HG02840 (cell line): Measurements from ENCODE around the gene CAPZB.

Experiments used
- ATAC-seq: cut with Tn5 transposase; IDR thresholded peaks from one replicate; pipeline ENCODE4 v1.9.1; 2021; ENCODE audit warnings: mild to moderate bottlenecking, moderate library complexity, moderate number of reproducible peaks; ENCODE audit not compliant: unreplicated experiment, low FRiP score

CAPZB gene

DNA sequence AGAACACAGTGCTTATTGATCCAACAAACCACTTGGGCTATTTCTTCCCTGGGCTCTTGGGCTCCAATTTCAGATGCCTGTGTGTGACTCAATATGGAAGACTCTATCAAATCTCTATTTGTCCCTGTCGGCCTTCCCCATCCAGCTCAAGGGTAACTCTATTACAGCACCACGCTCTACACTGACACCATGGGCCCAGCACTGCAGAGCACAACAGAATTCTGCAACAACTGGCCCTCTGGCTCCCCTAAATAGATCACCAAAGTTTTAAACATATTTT lies 51.7 kb downstream of the CAPZB start:
- ATAC-seq: no peak

DNA sequence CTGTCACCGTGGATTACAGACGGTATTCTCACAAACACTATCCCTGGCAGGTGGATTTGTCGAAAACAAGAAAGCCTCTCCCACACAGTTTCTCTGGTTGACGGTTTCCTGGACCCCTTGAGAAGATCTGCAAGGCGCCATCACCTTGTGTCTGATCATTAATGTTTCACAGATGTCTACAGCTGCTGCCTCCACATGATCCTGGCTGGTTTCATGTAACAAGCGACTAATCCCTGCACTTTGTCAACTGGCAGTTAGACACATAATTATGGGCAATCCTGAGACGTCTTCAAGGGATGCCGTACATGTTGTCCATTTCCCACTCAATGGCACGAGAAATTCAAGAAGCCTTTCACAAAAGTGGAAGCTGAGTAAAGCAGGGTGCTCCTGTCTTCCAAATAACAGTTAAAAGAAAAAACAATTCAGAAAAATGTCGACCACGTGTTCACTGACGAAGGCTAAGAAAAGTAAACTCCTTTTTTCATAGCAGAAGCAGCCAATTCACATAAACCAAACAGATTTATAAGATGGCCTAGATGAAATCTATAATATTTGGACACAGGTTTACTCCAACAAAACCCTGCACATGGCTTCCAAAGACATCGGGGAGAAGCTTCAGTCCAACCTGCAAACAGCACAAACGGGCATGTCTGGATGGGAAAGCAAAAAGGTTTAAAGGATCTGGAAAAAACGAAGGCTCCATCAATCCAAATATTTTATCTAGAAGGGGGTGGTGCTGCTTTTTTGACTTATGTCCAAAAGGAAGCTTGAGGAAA lies 52.2 kb downstream of the CAPZB start:
- ATAC-seq: no peak

DNA sequence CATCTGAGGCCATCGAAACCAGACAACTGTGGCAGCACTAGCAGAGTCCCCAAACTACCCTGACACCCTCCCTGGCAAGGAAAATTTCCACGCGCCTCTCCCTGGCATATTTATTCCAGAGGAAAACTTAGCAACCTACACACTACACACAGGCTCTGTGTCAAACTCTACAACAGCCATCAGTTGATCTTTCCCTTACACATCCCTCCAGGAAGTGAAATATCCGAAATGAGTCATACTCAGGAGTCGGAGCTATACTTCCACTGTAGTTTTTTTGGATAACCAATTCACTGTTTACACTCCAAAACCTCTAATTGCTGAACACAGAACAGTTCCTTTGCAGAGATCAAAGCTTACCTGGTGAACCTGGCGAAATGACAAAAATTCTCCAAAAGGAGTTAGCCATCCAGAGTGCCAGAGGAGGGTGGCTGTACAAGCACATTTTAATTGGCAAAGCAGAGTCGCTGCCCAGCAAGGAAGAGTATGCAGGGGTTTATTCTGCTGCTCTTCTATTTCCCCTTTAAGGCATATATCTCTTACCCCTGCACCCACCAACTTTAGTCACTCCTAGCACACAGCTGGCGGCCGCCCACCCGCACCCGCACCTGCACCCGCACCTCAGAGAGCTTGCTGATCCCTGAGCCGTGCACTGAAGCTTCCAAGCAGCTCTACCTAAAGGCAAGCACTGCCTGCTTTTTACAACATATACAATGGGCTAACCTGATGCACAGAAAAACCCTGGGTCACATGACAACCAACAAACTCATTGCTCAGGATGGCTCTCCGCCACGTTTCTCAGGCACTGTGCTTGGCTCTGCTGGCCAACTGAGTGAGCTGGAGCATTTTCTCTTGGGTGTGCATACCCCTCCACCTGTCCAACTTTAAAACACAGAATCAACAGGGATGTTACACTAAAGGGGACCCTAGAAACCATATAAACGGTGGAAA lies 54.9 kb downstream of the CAPZB start:
- no peak for ATAC-seq

DNA sequence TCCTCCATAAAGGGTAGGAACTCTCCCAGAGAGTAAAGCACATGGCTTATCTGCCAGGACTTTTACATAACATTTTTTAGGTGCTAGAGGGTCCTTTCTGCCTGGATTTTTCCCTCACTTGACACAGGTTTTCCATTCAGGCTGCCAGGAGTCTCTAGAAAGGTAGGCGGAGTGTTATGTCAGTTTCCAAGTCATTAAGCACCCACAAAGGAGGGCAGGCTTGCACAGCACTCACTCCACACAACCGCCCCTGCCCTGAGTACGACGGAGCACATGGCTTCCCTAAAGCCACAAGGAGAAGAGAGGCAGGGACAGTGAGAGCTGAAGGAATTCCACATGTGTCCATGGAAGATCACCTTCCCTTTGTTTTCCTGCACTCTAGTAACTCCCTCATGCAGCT lies 55.7 kb downstream of the CAPZB start:
- no peak for ATAC-seq

DNA sequence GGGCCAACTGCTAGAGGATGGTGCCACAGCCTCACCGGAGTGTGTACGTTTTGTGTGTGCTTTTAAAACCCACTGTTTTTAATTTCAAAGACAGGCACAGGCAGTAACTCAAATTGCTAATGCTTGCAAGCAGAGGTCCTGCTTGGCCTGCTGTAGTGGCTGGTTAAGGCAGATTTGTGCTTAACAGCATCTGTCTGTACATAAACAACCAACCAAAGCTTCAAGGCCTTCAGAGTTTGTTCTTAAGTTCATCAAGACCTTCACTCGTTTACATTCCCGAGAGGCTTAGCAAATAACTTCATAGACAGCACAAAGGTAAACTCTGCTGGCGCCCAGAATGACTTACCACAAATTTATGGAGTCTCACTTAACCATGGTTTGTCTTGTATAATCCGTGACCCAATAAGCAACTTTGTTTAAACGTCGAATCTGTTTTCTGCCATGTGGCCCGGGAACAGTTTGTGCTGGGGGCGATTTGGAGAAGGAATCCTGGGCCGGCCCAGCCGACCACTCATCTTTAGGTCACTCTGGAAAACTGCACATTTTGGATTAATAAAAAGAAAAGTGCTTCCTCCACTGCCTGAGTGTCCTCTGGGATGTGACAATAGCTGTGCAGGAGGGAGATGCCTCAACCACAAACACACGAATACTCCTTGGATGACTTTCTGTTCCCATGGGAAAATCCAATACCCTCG lies 58.1 kb downstream of the CAPZB start:
- no peak for ATAC-seq

DNA sequence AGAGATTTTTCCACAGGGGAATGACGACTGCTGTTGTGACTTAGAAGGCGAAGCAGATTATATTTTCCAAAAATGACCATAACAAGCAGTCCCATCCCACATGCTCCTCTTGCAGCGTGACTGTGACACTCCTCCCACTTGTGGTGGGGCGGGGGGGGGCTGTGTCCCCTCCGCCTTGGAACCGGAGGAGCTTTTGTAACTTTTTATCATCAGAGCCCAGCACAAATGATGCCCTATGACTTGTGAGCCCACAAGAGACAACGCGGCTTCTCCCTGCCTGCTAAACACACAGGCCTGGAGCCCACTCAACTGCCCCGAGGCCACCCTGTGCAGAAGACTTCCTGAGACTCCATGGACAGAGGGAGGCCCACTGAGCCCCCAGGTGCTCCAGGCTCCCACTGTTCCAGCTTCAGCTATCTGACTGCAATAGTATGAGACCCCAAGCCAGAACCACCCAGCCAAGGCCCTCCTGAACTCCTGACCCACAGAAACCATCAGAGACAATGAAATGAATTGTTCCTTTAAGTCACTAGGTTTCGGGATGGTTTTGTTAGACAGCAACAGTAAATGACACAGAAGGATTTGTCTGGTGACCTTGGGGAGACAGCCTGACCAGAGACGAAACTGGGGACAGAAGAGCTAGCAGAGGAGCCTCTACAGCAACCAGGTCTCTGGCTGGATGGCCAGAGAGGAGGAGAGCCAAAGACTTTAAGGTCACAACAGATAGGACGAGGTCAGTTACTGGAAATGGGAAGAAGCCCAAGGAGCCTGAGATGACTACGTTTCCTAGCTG lies 58.8 kb downstream of the CAPZB start:
- no peak for ATAC-seq

DNA sequence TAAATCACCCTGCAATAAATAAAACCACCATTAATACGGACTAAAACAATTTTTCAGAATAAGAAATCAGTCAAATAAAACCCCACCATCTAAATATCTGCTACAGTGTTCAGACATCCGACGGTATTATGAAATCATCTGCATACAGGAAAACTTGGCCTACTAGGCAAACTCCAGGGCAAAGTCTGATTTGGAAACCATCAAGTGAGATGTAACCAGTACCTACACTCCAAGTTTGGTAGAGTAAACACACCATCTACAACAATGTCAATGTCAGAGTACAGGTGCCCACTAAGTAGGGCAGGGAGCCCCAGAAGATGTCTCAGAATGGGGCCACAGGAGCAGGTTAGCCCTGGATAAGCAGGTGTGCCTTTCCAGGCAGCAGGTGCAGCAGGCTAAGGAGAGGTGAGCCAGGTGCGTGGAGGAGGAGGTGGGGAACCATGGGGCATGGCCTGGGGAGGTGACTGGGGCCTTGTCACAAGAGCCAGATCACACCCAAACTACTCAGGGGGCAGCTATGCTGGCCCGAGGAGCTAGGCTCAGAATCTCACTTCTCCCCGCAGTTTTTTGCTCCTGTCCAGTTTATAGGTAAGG lies 59.6 kb downstream of the CAPZB start:
- ATAC-seq: no peak

DNA sequence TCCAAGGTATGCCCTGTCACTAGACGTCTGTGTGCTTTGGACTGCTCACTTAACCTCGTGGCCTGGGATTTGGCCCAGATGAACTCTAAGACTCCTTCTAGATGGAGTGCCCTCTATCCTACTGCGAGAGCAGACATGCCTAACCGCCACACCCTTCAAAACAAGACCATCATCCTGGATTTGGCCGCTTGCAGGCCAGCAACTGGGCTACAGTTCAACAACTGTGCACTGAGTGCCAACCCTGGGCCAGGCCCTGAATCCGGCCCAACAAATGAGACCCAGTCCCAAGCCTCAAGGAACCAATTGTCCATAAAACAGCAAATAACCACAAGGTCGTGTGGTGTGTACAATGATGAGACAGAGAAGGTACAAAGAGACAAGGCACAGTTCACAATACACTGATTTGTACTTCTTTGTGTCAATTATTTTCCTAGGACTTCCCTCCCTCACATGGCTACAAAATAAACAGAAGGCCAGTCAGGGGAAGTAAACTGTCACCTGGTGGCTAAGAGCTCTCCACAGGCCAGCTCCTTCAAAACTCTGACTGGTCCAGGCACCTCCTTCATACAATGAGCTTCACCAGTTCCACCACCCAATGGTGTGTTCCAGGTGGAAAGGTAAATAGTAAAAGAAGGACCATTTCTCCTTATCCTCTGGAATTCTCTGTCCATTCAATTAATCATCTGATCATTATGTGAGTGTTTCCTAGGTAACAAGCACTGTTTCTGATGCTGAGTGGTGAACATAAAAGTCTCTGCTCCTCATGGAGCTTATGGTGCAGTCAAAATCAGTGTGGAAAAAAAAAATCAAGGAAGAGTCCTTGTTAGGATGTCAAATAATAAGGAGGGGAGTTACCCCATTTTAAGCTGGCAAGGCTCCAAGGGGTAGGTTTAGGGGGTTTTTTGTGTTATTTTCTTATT lies 60.4 kb downstream of the CAPZB start:
- ATAC-seq: no peak

DNA sequence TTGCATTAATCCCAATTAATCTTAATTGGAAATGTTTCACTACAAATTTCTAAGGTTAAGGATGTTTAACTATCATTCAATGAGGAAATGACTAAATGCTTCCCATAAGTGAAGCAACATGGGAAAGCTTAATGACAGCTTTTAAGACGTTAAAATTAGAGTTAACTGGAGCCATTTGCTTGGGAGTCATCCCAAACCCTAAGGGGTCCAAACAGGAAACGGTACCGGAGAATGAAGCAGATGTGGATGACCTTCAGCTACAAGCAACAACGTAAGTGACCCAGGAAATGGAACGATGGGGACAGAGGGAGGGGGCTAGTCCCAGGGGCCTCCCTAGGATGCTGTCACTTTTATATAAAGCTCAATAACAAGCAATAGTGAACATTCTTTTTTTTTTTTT lies 62.2 kb downstream of the CAPZB start:
- ATAC-seq: no peak

DNA sequence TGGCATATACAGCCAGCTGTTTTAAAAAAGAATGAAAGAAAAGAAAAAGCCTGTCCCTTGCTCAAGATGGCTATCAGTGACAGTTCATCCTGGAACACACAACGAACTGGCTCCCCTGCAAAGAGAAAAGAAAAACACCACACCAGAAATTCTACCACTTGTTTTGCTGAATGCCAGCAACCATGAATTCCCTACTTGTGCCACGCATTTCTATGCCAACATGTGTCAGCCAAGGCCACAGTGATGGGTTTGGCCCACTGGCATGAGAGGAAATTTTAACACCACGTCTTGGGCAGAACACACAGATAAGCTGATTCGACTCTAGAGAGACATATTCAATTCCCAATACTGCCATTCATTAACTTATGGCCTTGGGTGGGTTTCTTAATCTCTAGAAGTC lies 64.0 kb downstream of the CAPZB start:
- ATAC-seq: no peak

DNA sequence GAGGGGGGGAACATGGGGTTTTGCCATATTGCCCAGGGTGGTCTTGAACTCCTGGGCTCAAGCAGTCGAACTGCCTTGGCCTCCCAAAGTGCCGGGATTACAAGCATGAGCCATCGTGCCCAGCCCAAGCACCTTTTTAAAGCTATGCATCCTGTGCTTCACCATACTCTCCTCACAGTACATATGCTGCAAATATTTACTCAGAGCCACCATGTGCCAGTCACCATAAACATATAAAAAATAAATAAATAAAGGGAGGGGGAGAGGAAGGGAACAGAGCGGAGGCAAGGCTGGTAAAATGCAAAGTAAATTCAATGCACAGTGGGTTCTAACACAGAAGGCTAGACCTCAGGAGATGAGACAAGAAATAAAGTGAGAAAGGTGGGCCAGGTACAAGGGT lies 64.7 kb downstream of the CAPZB start:
- ATAC-seq: no peak

DNA sequence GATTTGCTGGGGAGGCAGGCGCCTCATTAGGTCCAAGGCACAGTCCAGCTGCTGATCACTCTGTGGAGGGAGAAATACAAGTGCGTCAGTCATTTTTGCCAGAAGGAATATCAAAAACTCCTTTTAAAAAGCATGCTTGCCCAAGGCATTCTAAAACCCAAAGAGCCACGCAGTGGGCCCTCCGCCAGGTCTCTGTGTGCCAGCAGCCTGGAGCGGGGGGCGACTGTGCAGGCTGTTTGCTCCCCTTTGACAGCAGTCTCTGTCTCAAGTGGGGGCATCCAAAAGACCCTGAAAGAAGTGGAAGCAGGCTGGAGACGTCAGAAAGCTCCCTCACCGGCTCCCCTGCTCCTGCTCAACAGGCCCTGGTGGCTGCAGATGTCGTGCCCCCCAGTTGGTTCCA lies 65.6 kb downstream of the CAPZB start:
- ATAC-seq: no peak

DNA sequence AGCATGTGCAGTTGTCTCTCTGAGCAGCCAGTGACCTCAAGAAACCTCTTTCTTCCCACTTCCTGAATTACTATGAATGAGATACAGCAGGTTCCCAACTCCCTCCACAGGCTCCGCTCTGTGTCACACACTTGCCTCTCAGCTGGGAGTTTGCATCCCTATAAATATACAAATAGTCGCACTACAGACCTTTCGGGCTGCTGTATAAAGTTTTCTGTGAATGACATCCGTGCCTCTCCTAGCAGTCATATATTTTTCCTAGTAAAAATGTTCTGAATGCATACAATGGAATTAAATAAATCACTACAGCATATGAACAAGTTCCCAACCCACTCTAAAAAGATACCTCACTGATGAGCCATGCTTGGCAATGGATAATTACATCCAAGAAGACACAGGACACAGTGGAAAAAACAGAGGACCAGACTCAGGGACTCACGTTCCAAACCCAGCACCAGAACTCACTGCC lies 66.8 kb downstream of the CAPZB start:
- ATAC-seq: no peak

DNA sequence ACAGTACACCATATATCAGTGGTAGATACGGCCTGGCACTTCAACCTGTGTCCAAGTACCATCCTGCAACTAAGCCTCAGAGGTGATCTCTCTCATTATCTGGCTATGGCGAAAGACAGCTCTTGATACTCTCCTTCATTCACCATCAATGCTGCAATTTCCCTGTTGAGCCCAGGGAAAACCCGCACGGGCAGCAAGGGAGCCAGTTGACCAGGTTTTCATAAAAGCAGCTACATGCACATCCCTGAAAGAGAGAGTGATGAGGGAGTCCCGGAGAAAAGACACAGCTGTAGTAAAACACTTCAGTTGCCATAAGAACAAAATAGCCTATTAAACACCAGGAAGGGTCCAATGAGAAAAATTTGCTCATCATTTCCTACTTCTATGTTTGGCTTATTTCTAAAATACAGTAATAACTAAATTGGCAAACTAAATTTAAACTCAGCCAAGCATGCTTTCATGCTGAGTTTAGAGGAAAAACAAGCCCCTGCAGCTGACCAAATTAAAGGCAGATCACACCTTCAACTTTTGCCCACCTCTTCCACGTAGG lies 68.3 kb downstream of the CAPZB start:
- no peak for ATAC-seq

DNA sequence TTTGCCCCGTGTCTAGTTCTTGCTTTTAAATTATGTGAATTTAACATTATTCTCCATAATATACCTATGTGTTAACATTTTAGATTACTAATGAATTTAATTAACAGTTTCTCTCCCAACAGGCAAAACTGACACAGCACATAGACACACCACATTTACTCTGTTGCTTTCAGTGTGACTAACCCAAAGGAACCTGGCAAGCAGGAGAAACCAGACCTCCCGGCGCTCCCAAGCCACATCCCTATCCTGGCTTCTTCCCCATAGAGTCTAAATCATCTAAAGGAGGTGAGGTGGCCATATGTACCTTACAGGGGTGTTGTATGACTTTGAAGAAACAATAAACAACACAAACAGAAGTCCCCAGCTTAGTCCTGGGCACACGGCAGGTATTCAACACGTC lies 69.2 kb downstream of the CAPZB start:
- no peak for ATAC-seq

DNA sequence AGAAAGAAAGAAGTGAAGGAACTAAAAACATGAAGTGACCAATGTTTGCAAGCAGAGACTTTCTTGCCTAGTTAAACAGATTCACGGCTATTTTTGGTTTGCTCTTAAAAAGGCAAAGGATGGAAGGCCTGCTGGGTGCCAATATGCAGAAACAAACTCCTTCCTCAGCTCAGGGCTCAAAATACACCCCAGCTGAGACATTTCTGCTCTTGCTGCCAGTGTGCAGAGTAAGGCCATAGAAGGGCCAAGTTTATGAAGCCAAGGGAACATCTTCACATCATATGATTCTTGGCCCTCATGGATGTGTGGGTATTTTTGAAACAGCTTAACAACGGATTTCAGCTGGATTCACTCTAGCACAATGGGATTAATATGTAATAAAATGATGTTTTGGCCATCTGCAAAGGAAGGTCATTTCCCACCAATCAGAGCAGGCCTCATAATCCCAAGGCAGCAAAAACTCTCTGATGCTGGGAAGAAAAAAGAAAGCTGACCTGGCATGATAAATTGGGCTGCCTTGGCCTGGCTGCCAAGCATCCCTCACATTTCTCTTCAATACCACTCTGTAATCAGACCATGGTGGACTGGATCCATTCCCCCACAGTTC lies 70.7 kb downstream of the CAPZB start:
- ATAC-seq: no peak

DNA sequence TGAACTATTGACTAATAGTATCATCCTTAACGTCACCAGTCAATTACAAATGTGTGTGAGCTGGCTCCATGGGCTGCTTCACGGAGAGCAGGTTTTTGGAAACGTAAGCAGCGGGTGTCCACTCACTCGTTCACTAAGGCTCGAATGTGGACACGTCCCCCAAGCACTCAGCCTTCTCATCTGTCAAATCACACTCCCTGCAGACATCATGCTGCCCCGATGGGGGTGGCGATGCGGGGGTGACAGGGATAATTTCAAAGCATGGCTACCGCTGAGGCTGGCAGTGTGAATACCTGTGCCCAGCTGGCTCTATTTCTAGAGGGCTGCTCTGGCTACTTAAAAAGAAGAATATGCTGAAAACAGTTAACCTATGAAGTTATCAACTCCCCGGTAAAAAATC lies 71.3 kb downstream of the CAPZB start:
- no peak for ATAC-seq

DNA sequence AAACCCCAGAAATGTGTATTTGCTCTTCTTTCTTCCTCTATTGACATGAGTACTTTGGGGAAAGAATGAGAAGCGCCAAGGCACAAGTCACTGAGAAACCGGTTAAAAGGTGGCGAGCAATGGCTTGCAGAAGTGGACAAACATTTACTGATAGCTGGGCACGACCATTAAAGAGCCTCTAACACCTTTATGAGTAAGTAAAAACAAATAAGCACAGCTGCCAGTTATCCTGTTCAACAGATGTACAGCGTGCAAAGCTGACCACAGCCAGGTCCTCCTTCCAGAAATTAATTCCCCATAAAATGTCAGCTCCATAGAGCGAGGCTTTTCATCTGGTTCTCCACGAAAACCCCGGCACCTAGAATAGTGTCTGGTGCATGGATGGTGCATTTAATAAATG lies 72.7 kb downstream of the CAPZB start:
- no peak for ATAC-seq
